ENCODE measurements around the gene ARG1. TPM values are rescaled to one million over a fixed set of nuclear protein-coding genes. Genes with fewer than 3 reads are reported as not detected.

ARG1 gene
- total and polyA plus RNA-seq, 10 of the 15 experiments (the other 5 are each of a cell fraction or from before 2014, with no cell fraction given) = 0.33 TPM; not detected in 9

DNA sequence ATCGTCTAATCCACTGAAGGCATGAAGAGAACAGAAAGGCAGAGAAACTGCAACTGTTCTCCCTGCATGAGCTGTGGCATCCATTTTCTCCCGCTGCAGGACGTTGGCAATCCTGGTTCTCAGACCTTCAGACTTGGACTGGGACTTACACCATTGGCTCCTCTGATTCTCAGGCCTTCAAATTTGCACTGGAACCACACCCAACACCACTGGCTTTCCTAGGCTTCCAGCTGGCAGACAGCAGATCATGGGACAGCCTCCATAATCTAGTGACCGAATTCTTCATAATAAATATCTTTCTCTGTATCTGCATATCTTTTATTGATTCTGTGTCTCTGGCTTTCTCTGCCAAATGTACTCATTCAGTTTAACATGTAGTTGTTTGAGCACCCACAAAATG is 14.1 kb upstream of the ARG1 start:
- CTCF ChIA-PET = no interaction called here
- RAD21 ChIA-PET (ENCODE audit: unreplicated experiment) = no interaction called here
- in situ Hi-C loops (cut with MboI) = no loop called here

More for the DNA sequence above, 14.1 kb upstream of the ARG1 start:
- intact Hi-C loops (cut with micrococcal nuclease; ENCODE audit: unreplicated experiment) = no loop called here
- ChIA-PET POLR2A (no interaction called here), SMC1A (ENCODE audit: uncharacterized antibody, unreplicated experiment) (no interaction called here)
- H3K4me3 ChIP-seq = no peak overlapping the region
- FAIRE-seq (no peak), ATAC-seq (no peak), DNase-seq (ENCODE audit: low read depth, low spot score) (no peak)
- H3K9ac ChIP-seq (ENCODE audit: control insufficient read depth, insufficient read depth, low read length) = no peak overlapping the region
- H4K20me1 ChIP-seq (ENCODE audit: control insufficient read depth, insufficient read depth) = no peaks in the 10 kb centered on the region
- H3K27ac ChIP-seq (ENCODE audit: control insufficient read depth, insufficient read depth) = no peak overlapping the region
- no peaks in the 10 kb centered on the region for H3K9me3 ChIP-seq (replicated peaks; ENCODE audit: control insufficient read depth, insufficient read depth, low read length)
- BruUV-seq (replicated peaks) = no TSS peak
- TF ChIP-seq RUNX3 (IDR thresholded peaks at IDR 0.05; ENCODE audit: low read length) (no peak), TCF7 (IDR thresholded peaks at IDR 0.05; ENCODE audit: borderline replicate concordance) (no peak), CHD2 (IDR thresholded peaks at IDR 0.05; ENCODE audit: borderline replicate concordance, low read depth, low read length) (no peak), ZNF384 (IDR thresholded peaks at IDR 0.05; ENCODE audit: borderline replicate concordance, low read depth, low read length) (no peak), CREM (IDR thresholded peaks at IDR 0.05; ENCODE audit: low read depth) (no peak), HDAC6 (IDR thresholded peaks at IDR 0.05; ENCODE audit: unreplicated experiment) (no peak), NBN (IDR thresholded peaks at IDR 0.05) (no peak), ZNF24 (IDR thresholded peaks at IDR 0.05) (no peak)
- TF ChIP-seq, protein P1, sequence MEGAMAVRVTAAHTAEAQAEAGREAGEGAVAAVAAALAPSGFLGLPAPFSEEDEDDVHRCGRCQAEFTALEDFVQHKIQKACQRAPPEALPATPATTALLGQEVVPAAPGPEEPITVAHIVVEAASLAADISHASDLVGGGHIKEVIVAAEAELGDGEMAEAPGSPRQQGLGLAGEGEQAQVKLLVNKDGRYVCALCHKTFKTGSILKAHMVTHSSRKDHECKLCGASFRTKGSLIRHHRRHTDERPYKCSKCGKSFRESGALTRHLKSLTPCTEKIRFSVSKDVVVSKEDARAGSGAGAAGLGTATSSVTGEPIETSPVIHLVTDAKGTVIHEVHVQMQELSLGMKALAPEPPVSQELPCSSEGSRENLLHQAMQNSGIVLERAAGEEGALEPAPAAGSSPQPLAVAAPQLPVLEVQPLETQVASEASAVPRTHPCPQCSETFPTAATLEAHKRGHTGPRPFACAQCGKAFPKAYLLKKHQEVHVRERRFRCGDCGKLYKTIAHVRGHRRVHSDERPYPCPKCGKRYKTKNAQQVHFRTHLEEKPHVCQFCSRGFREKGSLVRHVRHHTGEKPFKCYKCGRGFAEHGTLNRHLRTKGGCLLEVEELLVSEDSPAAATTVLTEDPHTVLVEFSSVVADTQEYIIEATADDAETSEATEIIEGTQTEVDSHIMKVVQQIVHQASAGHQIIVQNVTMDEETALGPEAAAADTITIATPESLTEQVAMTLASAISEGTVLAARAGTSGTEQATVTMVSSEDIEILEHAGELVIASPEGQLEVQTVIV (IDR thresholded peaks at IDR 0.05; ENCODE audit: borderline replicate concordance, partially characterized antibody) = no peak
- TF ChIP-seq, protein P2, sequence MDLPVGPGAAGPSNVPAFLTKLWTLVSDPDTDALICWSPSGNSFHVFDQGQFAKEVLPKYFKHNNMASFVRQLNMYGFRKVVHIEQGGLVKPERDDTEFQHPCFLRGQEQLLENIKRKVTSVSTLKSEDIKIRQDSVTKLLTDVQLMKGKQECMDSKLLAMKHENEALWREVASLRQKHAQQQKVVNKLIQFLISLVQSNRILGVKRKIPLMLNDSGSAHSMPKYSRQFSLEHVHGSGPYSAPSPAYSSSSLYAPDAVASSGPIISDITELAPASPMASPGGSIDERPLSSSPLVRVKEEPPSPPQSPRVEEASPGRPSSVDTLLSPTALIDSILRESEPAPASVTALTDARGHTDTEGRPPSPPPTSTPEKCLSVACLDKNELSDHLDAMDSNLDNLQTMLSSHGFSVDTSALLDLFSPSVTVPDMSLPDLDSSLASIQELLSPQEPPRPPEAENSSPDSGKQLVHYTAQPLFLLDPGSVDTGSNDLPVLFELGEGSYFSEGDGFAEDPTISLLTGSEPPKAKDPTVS (IDR thresholded peaks at IDR 0.05; ENCODE audit: low read depth, low read length) = no peak
- TF ChIP-seq, protein P3, sequence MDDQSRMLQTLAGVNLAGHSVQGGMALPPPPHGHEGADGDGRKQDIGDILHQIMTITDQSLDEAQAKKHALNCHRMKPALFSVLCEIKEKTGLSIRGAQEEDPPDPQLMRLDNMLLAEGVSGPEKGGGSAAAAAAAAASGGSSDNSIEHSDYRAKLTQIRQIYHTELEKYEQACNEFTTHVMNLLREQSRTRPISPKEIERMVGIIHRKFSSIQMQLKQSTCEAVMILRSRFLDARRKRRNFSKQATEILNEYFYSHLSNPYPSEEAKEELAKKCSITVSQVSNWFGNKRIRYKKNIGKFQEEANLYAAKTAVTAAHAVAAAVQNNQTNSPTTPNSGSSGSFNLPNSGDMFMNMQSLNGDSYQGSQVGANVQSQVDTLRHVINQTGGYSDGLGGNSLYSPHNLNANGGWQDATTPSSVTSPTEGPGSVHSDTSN (IDR thresholded peaks at IDR 0.05; ENCODE audit: insufficient replicate concordance, low read depth, low read length) = no peak
- H3K4me2 ChIP-seq (ENCODE audit: control insufficient read depth, insufficient read depth) = no peak overlapping the region
- H2AFZ ChIP-seq (ENCODE audit: control insufficient read depth, low read depth, low read length) = no peak overlapping the region
- H3K4me1 ChIP-seq (ENCODE audit: control insufficient read depth, insufficient read depth, low read length) = no peaks in the 10 kb centered on the region
- H3K79me2 ChIP-seq (ENCODE audit: control insufficient read depth, insufficient read depth, low read length) = no peaks in the 10 kb centered on the region
- H3K36me3 ChIP-seq (ENCODE audit: control insufficient read depth in 2 of 2, insufficient read depth in 2 of 2, low read length in 1 of 2) = no peaks in the 10 kb centered on the region
- H3K27me3 ChIP-seq (replicated peaks in 1 of 2; ENCODE audit: control insufficient read depth in 2 of 2, insufficient read depth in 2 of 2, low read length in 1 of 2) = no peaks in the 10 kb centered on the region
- WGBS (ENCODE audit: insufficient coverage, insufficient replicate concordance, low lambda C conversion rate, missing lambda C conversion rate) = 23% methylated on average over 4 of the region's 4 CpGs

All from GM12878 (cell line).